Hippocampal formation (tissue), 2 donors: ENCODE data around the gene TMEM222.

Source experiments
- DNase-seq, 2 donors: peaks; one replicate each; lab custom pipeline; 2025; lab: John Stamatoyannopoulos, UW

The TMEM222 gene

GRCh38 chr1:27306892-27307761, 14.8 kb upstream of the TMEM222 start:
- DNase-seq: no peak

- DNase-seq: no peak
Observed at GRCh38 chr1:27307874-27308598, 13.9 kb upstream of the TMEM222 start.

- no peak for DNase-seq
Observed at GRCh38 chr1:27314169-27314568, 7.8 kb upstream of the TMEM222 start.

- no peak for DNase-seq
Observed at GRCh38 chr1:27314737-27315136, 7.2 kb upstream of the TMEM222 start.

- no peak for DNase-seq
Observed at GRCh38 chr1:27316860-27317259, 5.1 kb upstream of the TMEM222 start.

GRCh38 chr1:27318136-27318535, 3.8 kb upstream of the TMEM222 start:
- no peak for DNase-seq

- DNase-seq: no peak
Observed at GRCh38 chr1:27318596-27318995, 3.4 kb upstream of the TMEM222 start.

- no peak for DNase-seq
Observed at GRCh38 chr1:27322569-27323240, 742 bp downstream of the TMEM222 start.

GRCh38 chr1:27325286-27325685, 3.3 kb downstream of the TMEM222 start:
- DNase-seq: no peak

GRCh38 chr1:27327964-27328363, 6.0 kb downstream of the TMEM222 start:
- no peak for DNase-seq

GRCh38 chr1:27330786-27331185, 8.8 kb downstream of the TMEM222 start:
- DNase-seq: no peak

- DNase-seq: no peak
Observed at GRCh38 chr1:27331426-27331825, 9.5 kb downstream of the TMEM222 start.

- DNase-seq: no peak
Observed at GRCh38 chr1:27331922-27332321, 10.0 kb downstream of the TMEM222 start.

- no peak for DNase-seq
Observed at GRCh38 chr1:27332536-27333281, 10.7 kb downstream of the TMEM222 start.

GRCh38 chr1:27333717-27334279, 11.8 kb downstream of the TMEM222 start:
- no peak for DNase-seq

GRCh38 chr1:27335506-27336422, 13.8 kb downstream of the TMEM222 start:
- DNase-seq: no peak

GRCh38 chr1:27336756-27337155, 14.8 kb downstream of the TMEM222 start:
- DNase-seq: no peak

- no peak for DNase-seq
Observed at GRCh38 chr1:27338751-27339150, 16.8 kb downstream of the TMEM222 start.

GRCh38 chr1:27339213-27339612, 17.2 kb downstream of the TMEM222 start:
- DNase-seq: no peak

GRCh38 chr1:27341525-27342252, 19.7 kb downstream of the TMEM222 start, which contains the start of gene SYTL1:
TSS of gene SYTL1 (plus strand) at chr1:27342022. CDS start at chr1:27345335, 3,313 bp downstream.
- DNase-seq: no peak
